Endothelial cell of umbilical vein (primary cell): ENCODE results near the gene MCCC2. TPM values are rescaled to one million over a fixed set of nuclear protein-coding genes. Genes with fewer than 3 reads are reported as not detected.
A peak's percentile ranks its signal among the peaks of the same experiment; 100 is the strongest.

Source experiments
- BruUV-seq: library from RNA; stranded (reverse); fragments of 400-500 nt; replicated peaks from 2 replicates; lab custom pipeline; 2021; lab: Mats Ljungman, UMichigan
- CTCF ChIA-PET: fragments of 300-600, 350-600 bp; sonication (Branson Sonifier 250); formaldehyde crosslinking; loops from one replicate; lab custom pipeline; 2021; ENCODE audit warnings: antibody characterized with exemption, inconsistent platforms; lab: Charles Lee
- POLR2A ChIA-PET: fragments of 300-600, 350-600 bp; sonication (Branson Sonifier 250); formaldehyde crosslinking; loops from one replicate; lab custom pipeline; 2021; ENCODE audit warnings: antibody characterized with exemption, inconsistent platforms; lab: Charles Lee
- DNase-seq: peaks from one replicate; pipeline ENCODE4 v3.0.0-alpha.2; 2011; ENCODE audit warnings: low read depth, low spot score
- FAIRE-seq: peaks from 2 replicates; lab custom pipeline; 2011; peaks lifted over from hg19 to GRCh38; lab: Jason Lieb, UNC
- H2AFZ ChIP-seq: 2 replicates; pipeline ENCODE4 v1.6.0; 2012; ENCODE audit warnings: low read depth, low read length, control low read depth, inconsistent platforms
- H3K27ac ChIP-seq: 2 replicates; pipeline ENCODE4 v1.5.1; 2011; ENCODE audit warnings: low read depth, mild to moderate bottlenecking, control low read depth, low read length, moderate library complexity; ENCODE audit not compliant: insufficient read depth
- H3K27me3 ChIP-seq, 2 experiments: 2 replicates each; pipeline versions ENCODE4 v1.6.0 to v1.6.1; 2011; ENCODE audit warnings: low read length in 2 of 2, mixed read lengths in 1 of 2; ENCODE audit not compliant: control insufficient read depth in 2 of 2, insufficient read depth in 2 of 2
- H3K36me3 ChIP-seq, 2 experiments: 2 replicates in 1 of 2; 3 replicates in 1 of 2; pipeline ENCODE4 v1.5.1; 2011; ENCODE audit warnings: low read length in 2 of 2, mild to moderate bottlenecking in 1 of 2, moderate library complexity in 1 of 2; ENCODE audit not compliant: control insufficient read depth in 2 of 2, insufficient read depth in 2 of 2; ENCODE audit errors: extremely low read depth in 1 of 2
- H3K4me1 ChIP-seq: 3 replicates; pipeline ENCODE4 v1.5.1; 2011; ENCODE audit warnings: mild to moderate bottlenecking, low read length; ENCODE audit not compliant: control insufficient read depth, insufficient read depth; ENCODE audit errors: extremely low read depth
- H3K4me2 ChIP-seq: 2 replicates; pipeline ENCODE4 v1.6.1; 2011; ENCODE audit warnings: low read length, control low read depth, mixed read lengths; ENCODE audit not compliant: insufficient read depth
- H3K4me3 ChIP-seq, 3 experiments: fragments of 200-600 bp in 1 of 3; sonication (generic), shearing (Covaris generic) in 1 of 3; replicated peaks in 1 of 3; 2 replicates each; pipeline ENCODE4 v1.5.1; 2011 to 2016; ENCODE audit warnings: control low read depth in 3 of 3, low read length in 3 of 3, mild to moderate bottlenecking in 2 of 3, inconsistent platforms in 1 of 3, low read depth in 1 of 3, moderate library complexity in 1 of 3; ENCODE audit not compliant: insufficient read depth in 1 of 3
- H3K79me2 ChIP-seq: 2 replicates; pipeline ENCODE4 v1.6.0; 2012; ENCODE audit warnings: low read length, inconsistent platforms; ENCODE audit not compliant: control insufficient read depth, insufficient read depth
- H3K9ac ChIP-seq: replicated peaks from 2 replicates; pipeline ENCODE3; 2011; ENCODE audit warnings: low read length, control low read depth; ENCODE audit not compliant: insufficient read depth; ENCODE audit errors: extremely low read depth
- H3K9me1 ChIP-seq: replicated peaks from 3 replicates; pipeline ENCODE4 v1.6.0; 2011; ENCODE audit warnings: mild to moderate bottlenecking, low read length; ENCODE audit not compliant: control insufficient read depth, insufficient read depth; ENCODE audit errors: extremely low read depth
- H3K9me3 ChIP-seq: replicated peaks from 2 replicates; pipeline ENCODE4 v1.5.1; 2012; ENCODE audit warnings: low read length, inconsistent platforms; ENCODE audit not compliant: control insufficient read depth, insufficient read depth
- H4K20me1 ChIP-seq: replicated peaks from 2 replicates; pipeline ENCODE3; 2011; ENCODE audit warnings: mild to moderate bottlenecking, low read length; ENCODE audit not compliant: control insufficient read depth, insufficient read depth; ENCODE audit errors: extremely low read depth
- EZH2 ChIP-seq: IDR thresholded peaks from 2 replicates; pipeline ENCODE4 v1.6.1; 2012; ENCODE audit warnings: borderline replicate concordance, low read depth, mild to moderate bottlenecking, moderate library complexity, low read length, inconsistent platforms; ENCODE audit not compliant: severe bottlenecking
- FOS ChIP-seq: IDR thresholded peaks from 2 replicates; pipeline ENCODE4 v1.6.1; 2011; ENCODE audit warnings: mild to moderate bottlenecking, low read length, moderate library complexity, borderline replicate concordance; ENCODE audit not compliant: insufficient read depth
- GATA2 ChIP-seq: IDR thresholded peaks from 2 replicates; pipeline ENCODE4 v1.7.0; 2011; ENCODE audit warnings: low read depth, mild to moderate bottlenecking, moderate library complexity, mixed read lengths, low read length; ENCODE audit not compliant: insufficient read length, insufficient read depth
- JUN ChIP-seq: IDR thresholded peaks from 2 replicates; pipeline ENCODE4 v1.6.1; 2011; ENCODE audit warnings: borderline replicate concordance, low read depth; ENCODE audit not compliant: insufficient read length, insufficient read depth
- MYC ChIP-seq: IDR thresholded peaks from one replicate; pipeline ENCODE4 v1.6.1; 2011; ENCODE audit warnings: mild to moderate bottlenecking, low read depth, low read length
- POLR2A ChIP-seq: IDR thresholded peaks from 2 replicates; pipeline ENCODE4 v1.6.1; 2012; ENCODE audit warnings: low read depth, mild to moderate bottlenecking, control low read depth, low read length
- POLR2AphosphoS5 ChIP-seq: IDR thresholded peaks from 2 replicates; pipeline ENCODE4 v1.6.1; 2012; ENCODE audit warnings: low read depth, mild to moderate bottlenecking, control low read depth, low read length, moderate library complexity; ENCODE audit not compliant: insufficient read depth
- dilution Hi-C: fragments of 300-500 bp; cut with MboI; formaldehyde crosslinking; loops from one replicate; pipeline ENCODE4 v1.15.0; 2019; ENCODE audit warnings: low sequenced_read_pairs; ENCODE audit not compliant: extremely low pct_ligation_motif_present
- intact Hi-C: fragments of 100-400 bp; cut with micrococcal nuclease; formaldehyde crosslinking; loops from one replicate; pipeline ENCODE4 v1.10.0; 2022
- polyA plus RNA-seq, 4 experiments: library from polyadenylated mRNA; depleted of rRNA in 3 of 4; stranded (reverse) in 3 of 4; unstranded in 1 of 4; fragments of >200 nt; gene quantifications; 2 replicates each; pipeline versions ENCODE4 v1.2.1 to v1.2.3, GENCODE V29; 2011 to 2012; ENCODE audit warnings: missing spikeins in 1 of 4
- total RNA-seq: library from RNA; stranded (reverse); gene quantifications from 2 replicates; pipeline ENCODE4 v1.2.3, GENCODE V29; 2021
- TF ChIP-seq, protein P1 (sequence below): IDR thresholded peaks from 2 replicates; pipeline ENCODE4 v1.6.1; 2011; ENCODE audit not compliant: insufficient read depth, insufficient read length
- TF ChIP-seq, protein P2 (sequence below), 2 donors: IDR thresholded peaks; 1 replicate in 1 of 2; 2 replicates in 1 of 2; pipeline ENCODE4 v1.5.1; 2011; ENCODE audit warnings: low read length in 2 of 2, mild to moderate bottlenecking in 2 of 2, moderate library complexity in 2 of 2, control low read depth in 1 of 2, inconsistent platforms in 1 of 2, low read depth in 1 of 2; ENCODE audit not compliant: insufficient read depth in 1 of 2; ENCODE audit errors: extremely low read depth in 1 of 2

The MCCC2 gene
- total and polyA plus RNA-seq, 2 donors (not counting 3 experiments of a cell fraction or from before 2014, with no cell fraction given), result 27.9 to 28.6 TPM

DNA sequence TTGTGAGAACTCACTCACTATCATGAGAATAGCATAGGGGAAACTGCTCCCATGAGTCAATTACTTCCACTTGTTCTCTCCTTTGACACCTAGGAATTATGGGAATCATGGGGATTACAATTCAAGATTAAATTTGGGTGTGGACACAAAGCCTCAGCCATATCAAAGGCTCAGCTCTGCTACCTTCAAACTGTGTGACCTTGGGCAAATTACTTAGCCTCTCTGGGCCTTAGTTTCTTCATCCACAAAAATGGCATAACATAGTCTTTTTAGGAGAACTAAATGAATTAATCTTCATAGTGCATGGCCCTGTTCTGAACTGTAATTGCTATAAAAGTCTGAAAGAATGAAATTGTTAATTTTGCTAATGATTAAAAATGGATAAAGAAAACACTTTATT lies 113.7 kb downstream of the MCCC2 start:
- Histone ChIP-seq H3K4me2 (no peak overlapping the region), H3K9me3 (no peaks in the 10 kb centered on the region), H3K36me3 (no peaks in the 10 kb centered on the region), H3K79me2 (no peaks in the 10 kb centered on the region), H4K20me1 (no peaks in the 10 kb centered on the region), H3K9ac (no peak overlapping the region), H3K27ac (no peak overlapping the region), H3K27me3 (peaks cover 21 to 22% of the 10 kb centered on the region in 2 experiments), H3K9me1 (no peaks in the 10 kb centered on the region), H3K4me3 (no peak overlapping the region), H3K4me1 (peaks cover 29% of the 10 kb centered on the region), H2AFZ (no peak overlapping the region)
- dilution Hi-C loops, result no loop called here
- ChIA-PET POLR2A (no interaction called here), CTCF (interaction anchor here (0.6 kb wide), 1 partner anchor 21 kb away, joined by 3 read pairs; no protein-coding TSS in a partner anchor)
- DNase-seq (no peak), FAIRE-seq (peak; percentile 55)
- TF ChIP-seq, protein P1, sequence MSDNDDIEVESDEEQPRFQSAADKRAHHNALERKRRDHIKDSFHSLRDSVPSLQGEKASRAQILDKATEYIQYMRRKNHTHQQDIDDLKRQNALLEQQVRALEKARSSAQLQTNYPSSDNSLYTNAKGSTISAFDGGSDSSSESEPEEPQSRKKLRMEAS, result no peak
- no peak for TF ChIP-seq GATA2
- TF ChIP-seq POLR2A, result no peak
- TF ChIP-seq MYC, result no peak
- no peak for TF ChIP-seq EZH2
- no peak for TF ChIP-seq FOS
- TF ChIP-seq, protein P2, sequence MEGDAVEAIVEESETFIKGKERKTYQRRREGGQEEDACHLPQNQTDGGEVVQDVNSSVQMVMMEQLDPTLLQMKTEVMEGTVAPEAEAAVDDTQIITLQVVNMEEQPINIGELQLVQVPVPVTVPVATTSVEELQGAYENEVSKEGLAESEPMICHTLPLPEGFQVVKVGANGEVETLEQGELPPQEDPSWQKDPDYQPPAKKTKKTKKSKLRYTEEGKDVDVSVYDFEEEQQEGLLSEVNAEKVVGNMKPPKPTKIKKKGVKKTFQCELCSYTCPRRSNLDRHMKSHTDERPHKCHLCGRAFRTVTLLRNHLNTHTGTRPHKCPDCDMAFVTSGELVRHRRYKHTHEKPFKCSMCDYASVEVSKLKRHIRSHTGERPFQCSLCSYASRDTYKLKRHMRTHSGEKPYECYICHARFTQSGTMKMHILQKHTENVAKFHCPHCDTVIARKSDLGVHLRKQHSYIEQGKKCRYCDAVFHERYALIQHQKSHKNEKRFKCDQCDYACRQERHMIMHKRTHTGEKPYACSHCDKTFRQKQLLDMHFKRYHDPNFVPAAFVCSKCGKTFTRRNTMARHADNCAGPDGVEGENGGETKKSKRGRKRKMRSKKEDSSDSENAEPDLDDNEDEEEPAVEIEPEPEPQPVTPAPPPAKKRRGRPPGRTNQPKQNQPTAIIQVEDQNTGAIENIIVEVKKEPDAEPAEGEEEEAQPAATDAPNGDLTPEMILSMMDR (IDR thresholded peaks at IDR 0.05; ENCODE audit: extremely low read depth in 1 of 2, insufficient read depth in 1 of 2, low read depth in 1 of 2, low read length in 2 of 2), result no peak
- TF ChIP-seq JUN, result no peak
- TF ChIP-seq POLR2AphosphoS5, result no peak
- intact Hi-C loops, result loop anchor here (2.0 kb wide), 1 partner anchor 20 kb away; no protein-coding TSS in a partner anchor
- BruUV-seq, result no TSS peak
